Heart left ventricle (tissue), 13 donors: Measurements from ENCODE around the gene IER3.

ENCODE experiments used
- POLR2A ChIP-seq, 2 donors: fragments of 450-650 bp; IDR thresholded peaks; one replicate each; pipeline ENCODE4 v1.6.1; 2017; ENCODE audit warnings: antibody characterized with exemption in 2 of 2, mild to moderate bottlenecking in 2 of 2, moderate library complexity in 2 of 2
- TF ChIP-seq, protein P1 (sequence below), 12 donors: fragments of 200-600 bp; sonication (generic) in 4 of 12; IDR thresholded peaks; one replicate each; pipeline versions ENCODE4 v1.5.0 to v1.8.0; 2018 to 2022; ENCODE audit warnings: antibody characterized with exemption in 12 of 12, mild to moderate bottlenecking in 5 of 12
- donor health status: ischemic (EF 13 %, LVEDD 7.1; RV severe dilation, severe dysfunction).
- donor health status: DM: no; HTN: yes; CAD: no.
- donor health status: DM: no; HTN: no; CAD: no.
- donor health status: ischemic (EF 25% LVEDD 6.9; RV normal size, moderate dysfunction).
- donor health status: ischemic (EF 25% LVEDD 5.7; RV mildly dilated, moderate dysfunction).
- donor health status: ischemic (EF 35%, LVEDD 5.7; RV mildly dilated, moderate dysfunction).
- donor health status: nonischemic (EF 11% LVEDD 7.7; RV severe dilation, severe dysfunction).
- donor health status: DM: yes; HTN: yes; CAD: no.
- donor health status: PGD.
- donor health status: ischemic (EF 29% LVEDD 5.4; RV normal size, mild dysfunction).
- donor health status: nonischemic (EF 23%, LVEDD 6.1; RV moderate dilation, normal function).

DNA sequence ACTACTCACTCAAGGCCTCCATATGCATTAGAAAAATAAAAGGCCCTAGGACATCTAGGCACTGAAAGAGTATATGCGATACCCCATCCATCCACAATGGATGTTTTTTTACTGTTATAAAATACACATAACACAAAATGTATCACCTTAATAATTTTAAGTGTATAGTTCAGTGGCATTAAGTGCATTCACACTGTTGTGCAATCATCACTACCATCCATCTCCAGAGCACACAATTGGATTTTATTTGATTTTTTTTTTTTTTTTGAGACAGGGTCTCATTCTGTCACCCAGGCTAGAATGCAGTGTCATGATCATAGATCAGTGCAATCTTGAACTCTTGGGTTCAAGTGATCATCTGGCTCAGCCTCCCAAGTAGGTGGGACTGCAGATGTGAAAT is 30.1 kb downstream of the IER3 start:
- TF ChIP-seq, protein P1, sequence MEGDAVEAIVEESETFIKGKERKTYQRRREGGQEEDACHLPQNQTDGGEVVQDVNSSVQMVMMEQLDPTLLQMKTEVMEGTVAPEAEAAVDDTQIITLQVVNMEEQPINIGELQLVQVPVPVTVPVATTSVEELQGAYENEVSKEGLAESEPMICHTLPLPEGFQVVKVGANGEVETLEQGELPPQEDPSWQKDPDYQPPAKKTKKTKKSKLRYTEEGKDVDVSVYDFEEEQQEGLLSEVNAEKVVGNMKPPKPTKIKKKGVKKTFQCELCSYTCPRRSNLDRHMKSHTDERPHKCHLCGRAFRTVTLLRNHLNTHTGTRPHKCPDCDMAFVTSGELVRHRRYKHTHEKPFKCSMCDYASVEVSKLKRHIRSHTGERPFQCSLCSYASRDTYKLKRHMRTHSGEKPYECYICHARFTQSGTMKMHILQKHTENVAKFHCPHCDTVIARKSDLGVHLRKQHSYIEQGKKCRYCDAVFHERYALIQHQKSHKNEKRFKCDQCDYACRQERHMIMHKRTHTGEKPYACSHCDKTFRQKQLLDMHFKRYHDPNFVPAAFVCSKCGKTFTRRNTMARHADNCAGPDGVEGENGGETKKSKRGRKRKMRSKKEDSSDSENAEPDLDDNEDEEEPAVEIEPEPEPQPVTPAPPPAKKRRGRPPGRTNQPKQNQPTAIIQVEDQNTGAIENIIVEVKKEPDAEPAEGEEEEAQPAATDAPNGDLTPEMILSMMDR (IDR thresholded peaks at IDR 0.05) = no peak
- no peak for TF ChIP-seq POLR2A (IDR thresholded peaks at IDR 0.05)
